ENCODE measurements around the gene TNFAIP8.
"Not testable (repeated sequence)": the region's sequence is repeated elsewhere in the genome, so short reads cannot be mapped to it uniquely, and the experiment has no call there.

Gene TNFAIP8

GRCh38 chr5:119428166-119428565, 72.3 kb downstream of the TNFAIP8 start:
- not testable (repeated sequence) for DNase-seq

- not testable (repeated sequence) for DNase-seq
These were observed 72.8 kb downstream of the TNFAIP8 start for GRCh38 chr5:119428574-119428973.

DNA sequence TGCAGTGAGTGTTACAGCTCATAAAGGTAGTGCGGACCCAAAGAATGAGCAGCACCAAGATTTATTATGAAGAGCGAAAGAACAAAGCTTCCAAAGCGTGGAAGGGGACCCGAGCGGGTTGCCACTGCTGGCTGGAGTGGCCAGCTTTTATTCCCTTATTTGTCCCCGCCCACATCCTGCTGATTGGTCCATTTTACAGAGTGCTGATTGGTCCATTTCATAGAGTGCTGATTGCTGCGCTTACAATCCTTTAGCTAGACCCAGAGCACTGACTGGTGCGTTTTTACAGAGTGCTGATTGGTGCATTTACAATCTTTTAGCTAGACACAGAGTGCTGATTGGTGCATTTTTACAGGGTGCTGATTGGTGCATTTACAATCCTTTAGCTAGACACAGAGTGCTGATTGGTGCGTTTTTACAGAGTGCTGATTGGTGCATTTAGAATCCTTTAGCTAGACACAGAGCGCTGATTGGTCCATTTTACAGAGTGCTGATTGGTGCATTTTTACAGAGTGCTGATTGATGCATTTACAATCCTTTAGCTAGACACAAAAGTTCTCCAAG, 76.9 kb downstream of the TNFAIP8 start:
- not testable (repeated sequence) for DNase-seq

GRCh38 chr5:119435436-119436132, 79.8 kb downstream of the TNFAIP8 start:
- peak; percentile 76 for DNase-seq

DNA sequence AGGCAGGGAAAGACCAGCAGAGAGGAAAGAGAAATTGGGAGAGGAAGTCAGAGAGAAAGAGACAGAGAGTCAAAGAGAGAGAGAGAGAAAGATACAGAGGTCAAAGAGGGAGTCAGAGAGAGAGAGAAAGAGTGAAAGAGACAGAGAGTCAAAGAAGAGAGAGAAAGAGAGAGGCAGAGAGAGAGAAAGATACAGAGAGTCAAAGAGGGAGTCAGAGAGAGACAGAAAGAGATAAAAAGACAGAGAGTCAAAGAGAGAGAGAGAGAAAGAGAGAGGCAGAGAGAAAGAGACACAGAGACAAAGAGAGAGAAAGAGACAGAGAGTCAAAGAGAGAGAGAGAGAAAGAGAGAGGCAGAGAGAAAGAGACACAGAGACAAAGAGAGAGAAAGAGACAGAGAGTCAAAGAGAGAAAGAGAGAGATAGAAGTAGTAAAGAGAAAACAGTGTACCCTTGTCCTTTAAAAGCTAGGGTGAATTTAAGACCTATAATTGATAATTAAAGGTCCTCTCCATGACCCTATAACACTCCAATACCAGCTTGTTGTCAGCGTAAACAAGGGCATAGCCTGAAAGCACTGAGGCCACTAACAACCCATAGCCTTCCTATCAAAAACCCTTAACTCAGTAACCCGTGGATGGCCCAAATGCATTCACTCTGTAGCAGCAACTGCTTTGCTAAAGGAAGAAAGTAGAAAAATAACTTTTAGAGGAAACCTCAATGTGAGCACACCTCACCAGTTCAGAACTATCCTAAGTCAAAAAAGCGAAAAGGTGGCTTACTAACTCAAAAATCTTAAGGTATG, 82.2 kb downstream of the TNFAIP8 start:
- not testable (repeated sequence) for DNase-seq

- DNase-seq, result not testable (repeated sequence)
These were observed 82.7 kb downstream of the TNFAIP8 start for GRCh38 chr5:119438587-119438917.

- DNase-seq, result peak; percentile 32
These were observed 83.4 kb downstream of the TNFAIP8 start for GRCh38 chr5:119439140-119439631.

DNA sequence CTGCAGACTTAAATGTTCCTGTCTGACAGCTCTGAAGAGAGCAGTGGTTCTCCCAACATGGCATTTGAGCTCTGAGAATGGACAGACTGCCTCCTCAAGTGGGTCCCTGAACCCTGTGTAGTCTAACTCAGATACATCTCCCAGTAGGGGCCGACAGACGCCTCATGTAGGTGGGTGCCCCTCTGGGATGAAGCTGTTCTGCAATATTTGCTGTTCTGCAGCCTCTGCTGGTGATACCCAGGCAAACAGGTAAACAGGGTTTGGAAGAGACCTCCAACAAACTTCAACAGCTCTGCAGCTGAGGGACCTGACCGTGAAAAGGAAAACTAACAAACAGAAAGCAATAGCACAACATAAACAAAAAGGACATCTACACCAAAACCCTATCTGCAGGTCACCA, 83.8 kb downstream of the TNFAIP8 start:
- DNase-seq, result not testable (repeated sequence)

DNA sequence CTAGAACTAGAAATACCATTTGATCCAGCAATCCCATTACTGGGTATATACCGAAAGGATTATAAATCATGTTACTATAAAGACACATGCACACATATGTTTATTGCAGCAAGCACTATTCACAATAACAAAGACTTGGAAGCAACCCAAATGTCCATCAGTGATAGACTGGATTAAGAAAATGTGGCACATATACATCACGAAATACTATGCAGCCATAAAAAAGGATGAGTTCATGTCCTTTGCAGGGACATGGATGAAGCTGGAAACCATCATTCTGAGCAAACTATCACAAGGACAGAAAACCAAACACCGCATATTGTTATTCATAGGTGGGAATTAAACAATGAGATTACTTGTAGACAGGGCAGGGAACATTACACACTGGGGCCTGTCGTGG, 88.8 kb downstream of the TNFAIP8 start:
- DNase-seq, result not testable (repeated sequence)

DNA sequence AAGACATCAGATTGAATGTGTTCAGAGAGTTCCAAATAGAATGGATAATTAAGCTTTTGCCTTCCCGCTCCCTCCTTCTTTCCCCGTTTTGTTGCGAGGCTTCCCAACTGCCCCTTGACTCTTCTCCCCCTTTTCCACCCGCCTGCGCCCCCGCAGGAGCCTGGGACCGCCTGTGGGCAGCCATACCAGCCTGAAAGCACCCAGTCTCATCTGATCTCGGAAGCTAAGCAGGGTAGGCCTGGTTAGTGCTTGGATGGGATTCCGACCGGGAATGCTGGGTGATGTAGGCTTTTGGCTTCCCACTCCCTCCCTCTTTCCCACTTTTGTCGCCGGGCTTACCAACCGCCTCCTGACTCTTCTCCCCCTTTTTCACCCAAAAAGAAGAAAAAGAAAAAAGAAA, 89.7 kb downstream of the TNFAIP8 start:
- no peak for DNase-seq
